ENCODE results near the gene ZDHHC20.

The ZDHHC20 gene

GRCh38 chr13:21326155-21327031 is 132.7 kb downstream of the ZDHHC20 start:
- no peak for DNase-seq (ENCODE audit: low read depth in 2 of 2)

- no peak for DNase-seq (ENCODE audit: low read depth in 2 of 2)
Measured at GRCh38 chr13:21324803-21325202, 134.3 kb downstream of the ZDHHC20 start.

DNA sequence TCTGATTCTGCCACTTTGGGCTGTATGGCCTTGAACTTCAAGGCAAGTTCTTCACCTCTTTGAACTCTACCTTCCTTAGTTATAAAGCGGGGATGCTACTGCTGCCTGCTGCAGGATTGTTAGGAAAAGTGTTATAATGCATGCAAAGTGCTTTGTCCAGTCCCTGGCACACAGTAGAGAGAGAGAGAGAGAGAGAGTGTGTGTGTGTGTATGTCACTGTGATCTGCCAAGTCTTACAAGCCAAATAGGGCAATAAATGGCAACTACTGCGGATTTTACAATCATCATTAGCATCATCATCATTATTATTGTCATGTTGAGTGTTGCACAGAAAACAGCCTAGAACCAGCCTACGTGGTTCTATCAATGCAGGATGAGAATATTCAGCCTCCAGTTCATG is 136.1 kb downstream of the ZDHHC20 start:
- no peak for DNase-seq (ENCODE audit: low read depth in 2 of 2)
